Mesenchymal stem cell (in vitro differentiated cells and primary cell): Measurements from ENCODE around the gene RREB1.

ENCODE experiments used
- DNase-seq: peaks from one replicate; pipeline ENCODE4 v3.0.0-alpha.2; 2013
- H2AFZ ChIP-seq: one replicate; pipeline ENCODE4 v1.6.1; 2013; ENCODE audit warnings: low read depth, mild to moderate bottlenecking, control low read depth, inconsistent platforms, low read length, moderate library complexity
- H2AK5ac ChIP-seq: 2 replicates; pipeline ENCODE4 v1.6.1; 2013; ENCODE audit warnings: low read length, moderate library complexity, mild to moderate bottlenecking, inconsistent platforms; ENCODE audit not compliant: severe bottlenecking
- H2BK120ac ChIP-seq: one replicate; pipeline ENCODE4 v1.6.1; 2013; ENCODE audit warnings: low read depth, mild to moderate bottlenecking, inconsistent platforms, low read length, moderate library complexity
- H2BK12ac ChIP-seq, 2 experiments: one replicate each; pipeline ENCODE4 v1.6.1; 2013; ENCODE audit warnings: inconsistent platforms in 2 of 2, low read length in 2 of 2, mild to moderate bottlenecking in 2 of 2, moderate library complexity in 2 of 2, control low read depth in 1 of 2
- H2BK15ac ChIP-seq: one replicate; pipeline ENCODE4 v1.6.1; 2013; ENCODE audit warnings: mild to moderate bottlenecking, low read depth, inconsistent platforms; ENCODE audit not compliant: poor library complexity, severe bottlenecking
- H2BK5ac ChIP-seq: 2 replicates; pipeline ENCODE4 v1.6.1; 2013; ENCODE audit warnings: low read depth, mild to moderate bottlenecking, low read length, control low read depth, inconsistent platforms; ENCODE audit not compliant: poor library complexity, severe bottlenecking
- H3K14ac ChIP-seq, 2 experiments: one replicate each; pipeline ENCODE4 v1.6.1; 2013; ENCODE audit warnings: inconsistent platforms in 2 of 2, low read length in 2 of 2, control low read depth in 1 of 2, mild to moderate bottlenecking in 1 of 2, moderate library complexity in 1 of 2
- H3K18ac ChIP-seq, 2 experiments: one replicate each; pipeline ENCODE4 v1.6.1; 2013; ENCODE audit warnings: inconsistent platforms in 2 of 2, low read length in 2 of 2, control low read depth in 1 of 2, low read depth in 1 of 2, mild to moderate bottlenecking in 1 of 2
- H3K23ac ChIP-seq, 2 experiments: one replicate each; pipeline ENCODE4 v1.6.1; 2013; ENCODE audit warnings: inconsistent platforms in 2 of 2, low read length in 2 of 2, mild to moderate bottlenecking in 2 of 2, moderate library complexity in 2 of 2, control low read depth in 1 of 2
- H3K27ac ChIP-seq: 2 replicates; pipeline ENCODE4 v1.5.1; 2013; ENCODE audit warnings: mild to moderate bottlenecking, moderate library complexity, low read length, control low read depth, inconsistent platforms; ENCODE audit not compliant: poor library complexity, severe bottlenecking
- H3K27me3 ChIP-seq, 2 experiments: 2 replicates each; pipeline versions ENCODE4 v1.6.1 to v1.7.0; 2013; ENCODE audit warnings: low read length in 2 of 2, mild to moderate bottlenecking in 2 of 2, moderate library complexity in 2 of 2, control low read depth in 1 of 2, inconsistent platforms in 1 of 2; ENCODE audit not compliant: control insufficient read depth in 1 of 2, insufficient read depth in 1 of 2
- H3K36me3 ChIP-seq, 2 experiments: 2 replicates each; pipeline versions ENCODE4 v1.6.1 to v1.7.0; 2013; ENCODE audit warnings: low read length in 2 of 2, control low read depth in 1 of 2, inconsistent platforms in 1 of 2, low read depth in 1 of 2, mild to moderate bottlenecking in 1 of 2; ENCODE audit not compliant: insufficient read depth in 2 of 2, control insufficient read depth in 1 of 2
- H3K4ac ChIP-seq, 2 experiments: one replicate each; pipeline ENCODE4 v1.6.1; 2013; ENCODE audit warnings: inconsistent platforms in 2 of 2, low read length in 2 of 2, mild to moderate bottlenecking in 2 of 2, moderate library complexity in 2 of 2, control low read depth in 1 of 2, low read depth in 1 of 2
- H3K4me1 ChIP-seq: 2 replicates; pipeline ENCODE4 v1.6.1; 2013; ENCODE audit warnings: low read depth, low read length, control low read depth; ENCODE audit not compliant: control insufficient read depth, insufficient read depth
- H3K4me2 ChIP-seq: 2 replicates; pipeline ENCODE4 v1.6.1; 2013; ENCODE audit warnings: low read length, mild to moderate bottlenecking, inconsistent platforms; ENCODE audit not compliant: poor library complexity, severe bottlenecking
- H3K4me3 ChIP-seq, 2 experiments: 2 replicates each; pipeline versions ENCODE4 v1.5.1 to v1.7.0; 2013; ENCODE audit warnings: low read length in 2 of 2, mild to moderate bottlenecking in 2 of 2, control low read depth in 1 of 2, low read depth in 1 of 2; ENCODE audit not compliant: insufficient read depth in 1 of 2
- H3K79me1 ChIP-seq: replicated peaks from 2 replicates; pipeline ENCODE4 v1.6.1; 2013; ENCODE audit warnings: mild to moderate bottlenecking, control low read depth, low read length, inconsistent platforms; ENCODE audit not compliant: poor library complexity, severe bottlenecking
- H3K9ac ChIP-seq: 2 replicates; pipeline ENCODE4 v1.7.0; 2013; ENCODE audit warnings: mild to moderate bottlenecking, low read length, moderate library complexity
- H3K9me3 ChIP-seq: 2 replicates; pipeline ENCODE4 v1.7.0; 2013; ENCODE audit warnings: mild to moderate bottlenecking, low read length; ENCODE audit not compliant: control insufficient read depth
- H4K8ac ChIP-seq: one replicate; pipeline ENCODE4 v1.6.1; 2013; ENCODE audit warnings: inconsistent platforms, mild to moderate bottlenecking, low read length, moderate library complexity
- H4K91ac ChIP-seq: one replicate; pipeline ENCODE4 v1.6.1; 2013; ENCODE audit warnings: mild to moderate bottlenecking, low read length, inconsistent platforms
- WGBS: methylation state at CpG from one replicate; pipeline ENCODE4 v1.1.7; 2013; ENCODE audit warnings: mixed read lengths; 5-methylcytosine and 5-hydroxymethylcytosine counted together

Gene RREB1

DNA sequence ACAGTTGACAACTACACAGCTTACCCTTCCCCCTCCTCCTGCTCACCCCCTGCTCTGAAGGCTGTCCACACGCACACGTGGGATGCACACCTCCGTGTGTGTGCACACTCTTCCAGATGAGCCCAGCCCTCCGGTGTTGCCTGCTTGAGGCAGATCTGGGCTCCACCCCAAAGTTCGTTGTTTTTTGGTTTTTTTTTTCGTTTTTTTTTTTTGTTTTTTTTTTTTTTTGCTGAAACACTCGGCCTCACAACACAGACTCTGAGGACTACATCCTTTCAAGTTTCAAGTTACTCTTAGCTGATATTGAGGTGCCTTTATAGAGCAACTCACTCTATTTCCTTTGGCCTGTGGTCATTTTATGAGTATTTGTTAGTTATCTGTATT, 88.2 kb downstream of the RREB1 start:
- H3K9me3 ChIP-seq = no peaks in the 10 kb centered on the region

GRCh38 chr6:7196685-7197283, 89.0 kb downstream of the RREB1 start:
- Histone ChIP-seq H3K4me2 (no peak overlapping the region), H3K27ac (no peak overlapping the region), H4K91ac (no peak overlapping the region), H3K9ac (no peak overlapping the region), H3K27me3 (no peaks in the 10 kb centered on the region), H3K36me3 (peaks cover 22 to 70% of the 10 kb centered on the region in 2 experiments), H2BK5ac (no peak overlapping the region), H3K79me1 (peaks cover 32% of the 10 kb centered on the region), H3K4me1 (peaks cover 2% of the 10 kb centered on the region), H2BK15ac (no peak overlapping the region), H2AFZ (no peak overlapping the region), H4K8ac (no peak overlapping the region), H3K18ac (no peak overlapping the region), H3K9me3 (no peaks in the 10 kb centered on the region), H3K23ac (no peak overlapping the region), H2BK12ac (no peak overlapping the region), H2BK120ac (no peak overlapping the region), H3K4me3 (no peak overlapping the region), H2AK5ac (no peak overlapping the region), H3K4ac (no peak overlapping the region), H3K14ac (no peak overlapping the region)
- no peak for DNase-seq
- 100% methylated on average over 4 of the region's 4 CpGs for WGBS

More for the DNA sequence above, 88.2 kb downstream of the RREB1 start:
- Histone ChIP-seq H3K36me3 (peaks cover 20 to 72% of the 10 kb centered on the region in 2 experiments), H2AFZ (no peak overlapping the region), H3K4me2 (no peak overlapping the region), H3K4me1 (peaks cover 2% of the 10 kb centered on the region), H4K8ac (no peak overlapping the region), H3K18ac (no peak overlapping the region), H3K23ac (no peak overlapping the region), H2BK15ac (no peak overlapping the region), H2BK120ac (no peak overlapping the region), H4K91ac (peak overlapping the region; percentile 18), H2BK12ac (no peak overlapping the region), H3K4me3 (no peak overlapping the region), H2BK5ac (no peak overlapping the region), H3K9ac (peak overlapping the region; percentile 42), H3K27ac (no peak overlapping the region), H3K27me3 (no peaks in the 10 kb centered on the region), H3K4ac (no peak overlapping the region), H3K14ac (no peak overlapping the region), H3K79me1 (peaks cover 27% of the 10 kb centered on the region), H2AK5ac (no peak overlapping the region)
- no peak for DNase-seq
- 90% methylated on average over 2 of the region's 7 CpGs for WGBS

DNA sequence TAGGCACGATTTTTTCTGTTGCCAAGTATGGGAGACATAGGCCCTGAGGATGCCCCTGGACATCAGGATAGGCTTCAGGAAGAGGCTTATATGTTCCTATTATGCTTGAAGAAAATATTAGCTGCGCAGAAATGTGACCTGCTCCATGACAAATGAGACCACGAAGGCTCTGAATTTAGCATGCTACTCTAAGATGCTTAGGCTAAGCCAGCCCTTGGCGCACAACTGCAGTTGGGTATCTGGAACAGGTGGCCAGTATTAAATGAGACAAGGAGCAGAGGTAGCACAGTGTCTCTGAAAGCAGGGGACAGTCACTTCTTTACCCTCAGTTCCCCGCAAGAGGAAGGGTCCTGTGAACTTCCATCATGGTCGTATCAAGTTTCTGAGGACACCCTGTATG, 90.0 kb downstream of the RREB1 start:
- H3K4me2 ChIP-seq = no peak overlapping the region
- peaks cover 2% of the 10 kb centered on the region for H3K4me1 ChIP-seq

GRCh38 chr6:7198833-7199800, 91.4 kb downstream of the RREB1 start:
- Histone ChIP-seq H2BK5ac (no peak overlapping the region), H3K4ac (no peak overlapping the region), H3K27me3 (no peaks in the 10 kb centered on the region), H3K27ac (no peak overlapping the region), H4K8ac (no peak overlapping the region), H3K23ac (no peak overlapping the region), H4K91ac (no peak overlapping the region), H3K4me2 (no peak overlapping the region), H2BK15ac (no peak overlapping the region), H2AK5ac (no peak overlapping the region), H3K18ac (no peak overlapping the region), H3K4me3 (no peak overlapping the region), H3K9me3 (no peaks in the 10 kb centered on the region), H3K36me3 (peaks cover 37 to 73% of the 10 kb centered on the region in 2 experiments), H3K79me1 (peaks cover 51% of the 10 kb centered on the region), H2BK12ac (no peak overlapping the region), H2BK120ac (no peak overlapping the region), H3K9ac (no peak overlapping the region), H2AFZ (no peak overlapping the region), H3K14ac (no peak overlapping the region), H3K4me1 (peaks cover 6% of the 10 kb centered on the region)
- 93% methylated on average over 10 of the region's 11 CpGs for WGBS
- no peak for DNase-seq

More for the DNA sequence above, 90.0 kb downstream of the RREB1 start:
- Histone ChIP-seq H3K4me3 (no peak overlapping the region), H2BK12ac (no peak overlapping the region), H3K27me3 (no peaks in the 10 kb centered on the region), H2BK15ac (no peak overlapping the region), H3K4ac (no peak overlapping the region), H2AFZ (no peak overlapping the region), H3K23ac (no peak overlapping the region), H2BK5ac (no peak overlapping the region), H3K79me1 (peaks cover 41% of the 10 kb centered on the region), H4K91ac (no peak overlapping the region), H3K27ac (no peak overlapping the region), H3K9ac (no peak overlapping the region), H3K14ac (no peak overlapping the region), H2BK120ac (no peak overlapping the region), H4K8ac (no peak overlapping the region), H2AK5ac (no peak overlapping the region), H3K9me3 (no peaks in the 10 kb centered on the region), H3K18ac (no peak overlapping the region), H3K36me3 (peaks cover 27 to 73% of the 10 kb centered on the region in 2 experiments)
- 98% methylated on average over 6 of the region's 6 CpGs for WGBS
- DNase-seq = no peak
